Ascending aorta (tissue), 2 donors: ENCODE data around the gene LTB. TPM values are rescaled to one million over a fixed set of nuclear protein-coding genes. Genes with fewer than 3 reads are reported as not detected.
"Not testable (repeated sequence)": the region's sequence is repeated elsewhere in the genome, so short reads cannot be mapped to it uniquely, and the experiment has no call there.

Source experiments
- DNase-seq, 2 donors: peaks; one replicate each; pipeline ENCODE4 v3.0.0-alpha.2; 2019; ENCODE audit warnings: low spot score in 2 of 2
- H3K27ac ChIP-seq, 2 donors: fragments of 200-600 bp; sonication (generic); one replicate each; pipeline ENCODE4 v1.5.1; 2016 to 2017; ENCODE audit warnings: mild to moderate bottlenecking in 1 of 2
- H3K27me3 ChIP-seq: fragments of 200-600 bp; sonication (generic); one replicate; pipeline ENCODE4 v1.5.1; 2017
- H3K36me3 ChIP-seq, 2 donors: fragments of 200-600 bp; sonication (generic); one replicate each; pipeline ENCODE4 v1.5.1; 2016
- H3K4me1 ChIP-seq, 2 donors: fragments of 200-600 bp; sonication (generic); one replicate each; pipeline ENCODE4 v1.5.1; 2016 to 2017; ENCODE audit warnings: mild to moderate bottlenecking in 1 of 2
- H3K4me3 ChIP-seq, 2 donors: fragments of 200-600 bp; sonication (generic); one replicate each; pipeline ENCODE4 v1.5.1; 2016 to 2017; ENCODE audit warnings: mild to moderate bottlenecking in 1 of 2
- H3K9me3 ChIP-seq, 2 donors: fragments of 200-600 bp; sonication (generic); one replicate each; pipeline ENCODE4 v1.5.1; 2016
- intact Hi-C: fragments of 100-400 bp; cut with DNase I; formaldehyde crosslinking; loops from one replicate; pipeline ENCODE4 v1.15.1; 2023
- total RNA-seq: library from RNA; depleted of rRNA; stranded (reverse); fragments of >200 nt; gene quantifications from one replicate; pipeline ENCODE4 v1.1.0, GENCODE V29; 2016
- TF ChIP-seq, protein P1 (sequence below), 3 experiments: fragments of 200-600 bp in 2 of 3; fragments of 450-650 bp in 1 of 3; sonication (generic) in 2 of 3; IDR thresholded peaks; one replicate each; pipeline ENCODE4 v1.5.1; 2016 to 2019; ENCODE audit warnings: antibody characterized with exemption in 3 of 3, mild to moderate bottlenecking in 1 of 3, moderate library complexity in 1 of 3

The LTB gene
- total RNA-seq, 1 donor from 2014 or later: not detected

DNA sequence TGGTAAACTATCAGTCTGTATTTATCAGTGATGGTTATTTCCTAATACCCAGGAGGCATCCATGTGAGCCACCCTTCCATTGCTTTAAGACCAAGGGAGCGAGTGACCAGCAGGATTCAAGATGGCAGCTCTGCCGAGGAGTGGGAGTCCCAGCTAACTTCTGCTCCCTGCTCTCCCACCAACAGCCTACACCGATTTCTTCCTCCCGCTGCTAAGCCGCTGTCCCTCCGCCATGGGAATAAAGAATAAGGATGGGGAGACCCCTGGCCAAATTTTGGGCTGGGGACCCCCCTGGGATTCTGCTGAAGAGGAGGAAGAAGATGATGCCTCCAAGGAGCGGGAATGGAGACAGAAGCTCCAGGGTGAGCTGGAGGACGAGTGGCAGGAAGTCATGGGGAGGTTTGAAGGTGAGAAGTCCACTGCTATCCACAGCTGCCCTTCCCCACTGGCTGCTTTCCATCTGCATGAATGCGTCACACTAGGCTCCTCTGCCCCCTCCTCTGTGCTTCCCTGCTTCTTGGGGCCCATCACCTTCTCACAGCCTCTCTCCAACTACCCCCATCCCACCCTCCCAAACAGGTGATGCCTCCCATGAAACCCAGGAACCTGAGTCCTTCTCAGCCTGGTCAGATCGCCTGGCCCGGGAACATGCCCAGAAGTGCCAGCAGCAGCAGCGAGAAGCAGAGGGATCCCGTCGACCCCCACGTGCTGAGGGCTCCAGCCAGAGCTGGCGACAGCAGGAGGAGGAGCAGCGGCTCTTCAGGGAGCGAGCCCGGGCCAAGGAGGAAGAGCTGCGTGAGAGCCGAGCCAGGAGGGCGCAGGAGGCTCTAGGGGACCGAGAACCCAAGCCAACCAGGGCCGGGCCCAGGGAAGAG lies 24.5 kb downstream of the LTB start:
- no peak for DNase-seq
- Histone ChIP-seq H3K9me3 (no peaks in the 10 kb centered on the region), H3K27ac (no peak overlapping the region), H3K4me3 (no peak overlapping the region), H3K27me3 (no peaks in the 10 kb centered on the region), H3K4me1 (peaks cover 4 to 6% of the 10 kb centered on the region in 2 donors), H3K36me3 (peaks cover 17 to 33% of the 10 kb centered on the region in 2 donors)
- TF ChIP-seq, protein P1, sequence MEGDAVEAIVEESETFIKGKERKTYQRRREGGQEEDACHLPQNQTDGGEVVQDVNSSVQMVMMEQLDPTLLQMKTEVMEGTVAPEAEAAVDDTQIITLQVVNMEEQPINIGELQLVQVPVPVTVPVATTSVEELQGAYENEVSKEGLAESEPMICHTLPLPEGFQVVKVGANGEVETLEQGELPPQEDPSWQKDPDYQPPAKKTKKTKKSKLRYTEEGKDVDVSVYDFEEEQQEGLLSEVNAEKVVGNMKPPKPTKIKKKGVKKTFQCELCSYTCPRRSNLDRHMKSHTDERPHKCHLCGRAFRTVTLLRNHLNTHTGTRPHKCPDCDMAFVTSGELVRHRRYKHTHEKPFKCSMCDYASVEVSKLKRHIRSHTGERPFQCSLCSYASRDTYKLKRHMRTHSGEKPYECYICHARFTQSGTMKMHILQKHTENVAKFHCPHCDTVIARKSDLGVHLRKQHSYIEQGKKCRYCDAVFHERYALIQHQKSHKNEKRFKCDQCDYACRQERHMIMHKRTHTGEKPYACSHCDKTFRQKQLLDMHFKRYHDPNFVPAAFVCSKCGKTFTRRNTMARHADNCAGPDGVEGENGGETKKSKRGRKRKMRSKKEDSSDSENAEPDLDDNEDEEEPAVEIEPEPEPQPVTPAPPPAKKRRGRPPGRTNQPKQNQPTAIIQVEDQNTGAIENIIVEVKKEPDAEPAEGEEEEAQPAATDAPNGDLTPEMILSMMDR (IDR thresholded peaks at IDR 0.05): no peak
- intact Hi-C loops: no loop called here

DNA sequence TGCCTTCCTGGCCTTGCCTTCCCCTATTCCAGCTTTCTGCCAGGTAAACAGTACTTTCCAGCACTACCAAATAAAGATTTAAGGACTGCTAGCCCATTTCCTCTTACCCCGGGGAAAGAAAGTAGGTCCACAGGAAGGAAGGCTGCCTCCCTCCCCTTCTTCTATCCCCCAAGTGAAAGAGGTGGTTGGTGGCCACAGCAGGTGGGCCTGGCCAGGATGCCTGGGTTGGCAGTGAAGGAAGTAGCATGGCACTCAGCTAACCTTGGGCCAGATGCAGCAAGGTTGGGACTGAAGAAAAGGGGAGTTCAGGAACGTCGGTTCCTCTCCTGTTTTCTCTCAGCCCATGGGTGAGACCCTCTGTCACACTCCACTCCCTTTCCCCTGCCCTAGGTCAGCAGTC lies 25.9 kb downstream of the LTB start:
- Histone ChIP-seq H3K4me3 (no peak overlapping the region), H3K4me1 (peaks cover 4 to 6% of the 10 kb centered on the region in 2 donors), H3K9me3 (no peaks in the 10 kb centered on the region), H3K27me3 (no peaks in the 10 kb centered on the region), H3K27ac (no peak overlapping the region), H3K36me3 (peaks cover 17 to 42% of the 10 kb centered on the region in 2 donors)
- DNase-seq: no peak
- intact Hi-C loops: no loop called here
- TF ChIP-seq, protein P1 (IDR thresholded peaks at IDR 0.05): no peak

DNA sequence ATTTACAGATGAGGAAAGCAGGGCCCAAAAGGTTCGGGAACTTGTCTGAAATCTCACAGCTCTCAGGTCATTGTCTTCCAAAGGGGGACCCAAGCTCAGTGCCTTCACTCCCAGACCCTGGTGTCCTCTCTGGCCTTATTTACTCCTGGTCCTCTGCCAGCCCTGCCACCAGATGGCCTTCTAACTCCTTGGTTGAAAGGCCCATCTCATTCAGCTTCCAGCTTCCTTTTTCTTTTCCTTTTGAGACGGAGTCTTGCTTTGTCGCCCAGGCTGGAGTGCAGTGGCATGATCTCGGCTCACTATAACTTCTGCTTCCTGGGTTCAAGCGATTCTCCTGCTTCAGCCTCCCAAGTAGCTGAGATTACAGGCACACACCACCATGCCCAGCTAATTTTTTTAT lies 30.9 kb downstream of the LTB start:
- H3K27me3 ChIP-seq, H3K4me1 ChIP-seq, H3K4me3 ChIP-seq, DNase-seq, H3K9me3 ChIP-seq, intact Hi-C loops, H3K27ac ChIP-seq: not testable (repeated sequence)
- TF ChIP-seq, protein P1 (IDR thresholded peaks at IDR 0.05): peak in 2 of 3 experiments; percentile 7 to 43
- H3K36me3 ChIP-seq: peaks cover 0 to 25% of the 10 kb centered on the region in 2 donors

DNA sequence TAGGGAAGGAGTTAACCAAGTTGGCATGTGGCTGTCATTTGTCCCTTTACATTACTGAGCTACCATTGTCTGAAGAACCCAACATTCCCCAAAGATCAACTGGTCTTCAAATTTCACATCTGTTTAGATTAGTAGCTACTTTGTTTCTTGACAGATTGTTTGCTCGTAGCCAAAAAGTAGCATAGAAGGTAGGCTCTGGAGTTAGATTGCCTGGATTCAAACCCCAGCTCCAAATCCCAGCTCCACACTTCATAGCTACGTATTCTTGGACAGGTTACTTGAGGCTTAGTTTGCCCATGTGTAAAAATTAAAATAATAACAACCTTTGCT lies 33.7 kb downstream of the LTB start:
- Histone ChIP-seq H3K27me3 (no peaks in the 10 kb centered on the region), H3K4me1 (peaks cover 6 to 8% of the 10 kb centered on the region in 2 donors), H3K4me3 (peak overlapping the region; percentile 58 to 67), H3K27ac (peak overlapping the region; percentile 72 to 84), H3K36me3 (peaks cover 0 to 24% of the 10 kb centered on the region in 2 donors), H3K9me3 (no peaks in the 10 kb centered on the region)
- intact Hi-C loops: loop anchor here (5.0 to 10.0 kb wide), 5 partner anchors 184 to 1866 kb away; partner anchors contain the start of genes AGER, CUTA, MRPS18B and PHF1
- TF ChIP-seq, protein P1 (IDR thresholded peaks at IDR 0.05): no peak
- DNase-seq: no peak

DNA sequence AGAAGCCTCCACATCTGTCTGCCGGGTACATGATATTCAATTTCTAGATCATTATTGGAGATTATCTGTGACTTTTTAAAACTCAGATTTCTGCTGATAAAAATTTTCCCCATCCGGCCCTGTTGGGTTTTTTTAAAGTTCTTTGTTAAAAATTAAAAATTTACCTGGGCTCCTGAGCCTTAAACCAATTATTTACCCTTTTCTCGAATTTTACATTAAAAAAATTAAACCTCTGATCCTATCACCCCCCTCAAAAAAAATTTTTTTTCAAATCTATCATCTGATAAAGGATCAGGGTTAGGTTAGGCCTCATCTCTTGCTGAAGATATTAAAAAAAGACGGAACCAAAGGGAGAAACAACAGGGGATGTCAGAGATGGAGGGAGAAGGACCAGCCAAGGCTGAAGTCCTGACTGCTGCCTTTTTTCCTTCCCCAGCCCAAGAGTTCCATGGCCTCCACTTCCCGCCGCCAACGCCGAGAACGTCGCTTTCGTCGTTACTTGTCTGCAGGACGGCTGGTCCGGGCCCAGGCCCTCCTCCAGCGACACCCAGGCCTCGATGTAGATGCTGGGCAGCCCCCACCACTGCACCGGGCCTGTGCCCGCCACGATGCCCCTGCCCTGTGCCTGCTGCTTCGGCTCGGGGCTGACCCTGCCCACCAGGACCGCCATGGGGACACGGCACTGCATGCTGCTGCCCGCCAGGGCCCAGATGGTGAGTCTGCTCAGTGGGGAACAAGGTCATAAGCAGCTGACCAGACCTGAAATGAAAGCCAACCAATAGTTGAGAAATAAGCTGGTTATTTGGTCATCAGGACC lies 34.3 kb downstream of the LTB start:
- Histone ChIP-seq H3K4me1 (peaks cover 6 to 9% of the 10 kb centered on the region in 2 donors), H3K9me3 (no peaks in the 10 kb centered on the region), H3K27ac (peak overlapping the region; percentile 72 to 84), H3K4me3 (peak overlapping the region; percentile 58 to 67), H3K27me3 (no peaks in the 10 kb centered on the region), H3K36me3 (peaks cover 0 to 24% of the 10 kb centered on the region in 2 donors)
- TF ChIP-seq, protein P1 (IDR thresholded peaks at IDR 0.05): no peak
- intact Hi-C loops: loop anchor here (1.0 to 10.0 kb wide), 7 partner anchors 72 to 1867 kb away; partner anchors contain the start of genes AGER, BAG6, CUTA and MRPS18B
- DNase-seq: no peak
